Stimulated activated CD8-positive, alpha-beta memory T cell treated with anti-CD3 and anti-CD28 coated beads, Interleukin-7, amount 100 ng/mL, for 24 hours (primary cell): ENCODE results near the gene EVL.

Experiments used
- DNase-seq: peaks from one replicate; pipeline ENCODE4 v3.0.0-alpha.2; 2020; ENCODE audit warnings: low read depth

Gene EVL

GRCh38 chr14:100085462-100085861, 20.2 kb downstream of the EVL start:
- DNase-seq = no peak

GRCh38 chr14:100086361-100086760, 21.1 kb downstream of the EVL start:
- no peak for DNase-seq

- no peak for DNase-seq
Measured at GRCh38 chr14:100088226-100088625, 23.0 kb downstream of the EVL start.

GRCh38 chr14:100091386-100091785, 26.2 kb downstream of the EVL start:
- no peak for DNase-seq

GRCh38 chr14:100092832-100093231, 27.6 kb downstream of the EVL start:
- no peak for DNase-seq

GRCh38 chr14:100093319-100093718, 28.1 kb downstream of the EVL start:
- no peak for DNase-seq

- no peak for DNase-seq
Measured at GRCh38 chr14:100096656-100097055, 31.4 kb downstream of the EVL start.

- DNase-seq = no peak
Measured at GRCh38 chr14:100098171-100098570, 32.9 kb downstream of the EVL start.

GRCh38 chr14:100100032-100100703, 34.9 kb downstream of the EVL start:
- no peak for DNase-seq

- no peak for DNase-seq
Measured at GRCh38 chr14:100102156-100102785, 37.0 kb downstream of the EVL start.

GRCh38 chr14:100103250-100104005, 38.2 kb downstream of the EVL start:
- DNase-seq = no peak

GRCh38 chr14:100104006-100104352, 38.8 kb downstream of the EVL start:
- DNase-seq = no peak

GRCh38 chr14:100104523-100105300, 39.5 kb downstream of the EVL start:
- DNase-seq = no peak

GRCh38 chr14:100105357-100106169, 40.3 kb downstream of the EVL start:
- no peak for DNase-seq

GRCh38 chr14:100106250-100107112, 41.3 kb downstream of the EVL start:
- peak; percentile 19 for DNase-seq

- DNase-seq = no peak
Measured at GRCh38 chr14:100107236-100107635, 42.0 kb downstream of the EVL start.

GRCh38 chr14:100108042-100108825, 43.0 kb downstream of the EVL start:
- DNase-seq = peak; percentile 85

GRCh38 chr14:100108840-100109593, 43.8 kb downstream of the EVL start:
- DNase-seq = no peak

GRCh38 chr14:100109594-100109955, 44.4 kb downstream of the EVL start:
- DNase-seq = no peak
